ENCODE data around the gene FCMR.

- TF ChIP-seq CTCF (IDR thresholded peaks at IDR 0.05): no peak
- no peak for TF ChIP-seq POLR2A (IDR thresholded peaks at IDR 0.05)
These were observed 36.2 kb downstream of the FCMR start for GRCh38 chr1:206885341-206886060.

All from uterus (tissue), 2 donors.